HepG2 (cell line): ENCODE data around the gene MGAT5. TPM values are rescaled to one million over a fixed set of nuclear protein-coding genes. Genes with fewer than 3 reads are reported as not detected.

Source experiments
- ATAC-seq: fragments of 200-7000 bp; cut with Tn5 transposase; 3 replicates; pipeline ENCODE4 v1.9.1; 2020; ENCODE audit warnings: mild to moderate bottlenecking, moderate library complexity
- BruUV-seq: library from RNA; stranded (reverse); fragments of 400-500 nt; replicated peaks from 2 replicates; lab custom pipeline; 2021; lab: Mats Ljungman, UMichigan
- CTCF ChIA-PET: fragments of 300-600 bp; formaldehyde crosslinking; extraction: SDS; loops from one replicate; lab custom pipeline; 2021; ENCODE audit warnings: low total read pairs, inconsistent platforms, low intra/inter-chr PET ratio; lab: Yijun Ruan, JAX
- POLR2A ChIA-PET: fragments of 350-600 bp; sonication (Branson Sonifier 250); formaldehyde crosslinking; loops from one replicate; lab custom pipeline; 2020; ENCODE audit warnings: antibody characterized with exemption, inconsistent platforms; lab: Yijun Ruan, JAX
- DNase-seq: peaks from one replicate; pipeline ENCODE4 v3.0.0-alpha.2; 2015; ENCODE audit warnings: low spot score
- FAIRE-seq: peaks from 3 replicates; lab custom pipeline; 2011; peaks lifted over from hg19 to GRCh38; lab: Jason Lieb, UNC
- H2AFZ ChIP-seq: one replicate; pipeline ENCODE4 v1.6.1; 2011; ENCODE audit warnings: low read length, inconsistent platforms
- H3K27ac ChIP-seq: fragments of 300-600 bp; 3 replicates; pipeline ENCODE4 v1.8.0; 2011; ENCODE audit warnings: mixed run types, mild to moderate bottlenecking, mixed read lengths, low read length, inconsistent platforms; ENCODE audit not compliant: insufficient read depth; ENCODE audit errors: extremely low read length
- H3K27me3 ChIP-seq, 2 experiments: fragments of 200-600 bp in 1 of 2; 2 replicates in 1 of 2; 3 replicates in 1 of 2; pipeline versions ENCODE4 v1.6.0 to v1.8.0; 2011; ENCODE audit warnings: low read length in 2 of 2, mild to moderate bottlenecking in 2 of 2, moderate library complexity in 2 of 2, inconsistent platforms in 1 of 2; ENCODE audit not compliant: insufficient read depth in 2 of 2, control insufficient read depth in 1 of 2
- H3K36me3 ChIP-seq, 2 experiments: fragments of 200-600 bp in 1 of 2; replicated peaks in 1 of 2; 2 replicates in 1 of 2; 3 replicates in 1 of 2; pipeline versions ENCODE4 v1.5.1 to v1.8.0; 2011; ENCODE audit warnings: low read length in 2 of 2, inconsistent platforms in 1 of 2; ENCODE audit not compliant: insufficient read depth in 2 of 2, control insufficient read depth in 1 of 2
- H3K4me1 ChIP-seq: 2 replicates; pipeline ENCODE4 v1.5.1; 2012; ENCODE audit warnings: low read length, inconsistent platforms; ENCODE audit not compliant: insufficient read depth
- H3K4me2 ChIP-seq: 2 replicates; pipeline ENCODE4 v1.6.0; 2011; ENCODE audit warnings: low read depth, low read length, inconsistent platforms
- H3K4me3 ChIP-seq, 3 experiments: fragments of 200-600 bp in 1 of 3; sonication (generic), shearing (Covaris generic) in 1 of 3; replicated peaks in 1 of 3; 2 replicates each; pipeline ENCODE4 v1.5.1; 2011 to 2016; ENCODE audit warnings: low read length in 3 of 3, inconsistent platforms in 2 of 3, low read depth in 2 of 3, mild to moderate bottlenecking in 2 of 3, control low read depth in 1 of 3, mixed read lengths in 1 of 3; ENCODE audit not compliant: insufficient read depth in 1 of 3
- H3K79me2 ChIP-seq: one replicate; pipeline ENCODE4 v1.6.1; 2011; ENCODE audit warnings: low read length, inconsistent platforms; ENCODE audit not compliant: insufficient read depth
- H3K9ac ChIP-seq: 2 replicates; pipeline ENCODE4 v1.6.0; 2011; ENCODE audit warnings: mild to moderate bottlenecking, low read depth, low read length, inconsistent platforms; ENCODE audit not compliant: insufficient read depth
- H3K9me3 ChIP-seq: 2 replicates; pipeline ENCODE4 v1.5.1; 2012; ENCODE audit warnings: mild to moderate bottlenecking, low read length
- H4K20me1 ChIP-seq: 2 replicates; pipeline ENCODE4 v1.6.0; 2011; ENCODE audit warnings: inconsistent platforms, mild to moderate bottlenecking, low read length, moderate library complexity; ENCODE audit not compliant: insufficient read depth
- CENPBD1 ChIP-seq: sonication (generic); formaldehyde crosslinking; IDR thresholded peaks from 2 replicates; pipeline ENCODE4 v1.8.0; 2022; ENCODE audit warnings: missing genetic modification reagents, low read depth, mild to moderate bottlenecking, borderline replicate concordance
- DPF2 ChIP-seq: sonication (generic); formaldehyde crosslinking; IDR thresholded peaks from 2 replicates; pipeline ENCODE4 v1.4.0; 2020; ENCODE audit warnings: mild to moderate bottlenecking, low read depth, missing genetic modification reagents, borderline replicate concordance
- HDAC1 ChIP-seq: sonication (generic); formaldehyde crosslinking; IDR thresholded peaks from 2 replicates; pipeline ENCODE4 v1.5.1; 2020; ENCODE audit warnings: mild to moderate bottlenecking, missing genetic modification reagents
- HDAC6 ChIP-seq: fragments of 200-600 bp; sonication (generic); IDR thresholded peaks from 2 replicates; pipeline ENCODE4 v1.7.0; 2017; ENCODE audit warnings: mild to moderate bottlenecking, antibody characterized with exemption, low read length, low read depth
- KMT2A ChIP-seq: sonication (generic); formaldehyde crosslinking; IDR thresholded peaks from 2 replicates; pipeline ENCODE4 v1.4.0; 2020; ENCODE audit warnings: missing genetic modification reagents
- LCORL ChIP-seq, 2 experiments: fragments of 450-650 bp in 1 of 2; sonication (generic) in 1 of 2; formaldehyde crosslinking in 1 of 2; IDR thresholded peaks; 2 replicates each; pipeline versions ENCODE4 v1.5.0 to v1.6.1; 2017 to 2020; ENCODE audit warnings: antibody characterized with exemption in 1 of 2, missing genetic modification reagents in 1 of 2
- NRL ChIP-seq: sonication (generic); formaldehyde crosslinking; IDR thresholded peaks from 2 replicates; pipeline ENCODE4 v1.5.0; 2020; ENCODE audit warnings: missing genetic modification reagents, mild to moderate bottlenecking, moderate library complexity, borderline replicate concordance
- PRDM10 ChIP-seq: sonication (generic); formaldehyde crosslinking; IDR thresholded peaks from 2 replicates; pipeline ENCODE4 v1.4.0; 2020; ENCODE audit warnings: low read depth, missing genetic modification reagents
- PRPF4 ChIP-seq: fragments of 200-400 bp; formaldehyde crosslinking; IDR thresholded peaks from 2 replicates; pipeline ENCODE4 v1.6.1; 2016; ENCODE audit warnings: low read length, low read depth; ENCODE audit not compliant: poor library complexity, severe bottlenecking
- SUZ12 ChIP-seq: fragments of 150-350 bp; IDR thresholded peaks from 2 replicates; pipeline ENCODE4 v1.6.1; 2014; ENCODE audit warnings: low read depth, low read length
- ZFP36L1 ChIP-seq: sonication (generic); formaldehyde crosslinking; IDR thresholded peaks from 2 replicates; pipeline ENCODE4 v1.8.0; 2022; ENCODE audit warnings: mild to moderate bottlenecking, missing genetic modification reagents, moderate library complexity
- ZNF234 ChIP-seq: sonication (generic); formaldehyde crosslinking; conservative IDR thresholded peaks from 2 replicates; pipeline ENCODE4 v1.5.1; 2020; ENCODE audit warnings: mild to moderate bottlenecking, missing genetic modification reagents
- ZNF264 ChIP-seq: sonication (generic); formaldehyde crosslinking; IDR thresholded peaks from 2 replicates; pipeline ENCODE4 v1.4.0; 2020; ENCODE audit warnings: missing genetic modification reagents
- ZNF574 ChIP-seq: sonication (generic); formaldehyde crosslinking; IDR thresholded peaks from 2 replicates; pipeline ENCODE4 v1.4.0; 2020; ENCODE audit warnings: missing genetic modification reagents
- ZNF672 ChIP-seq: sonication (generic); formaldehyde crosslinking; IDR thresholded peaks from 2 replicates; pipeline ENCODE4 v1.8.1; 2022; ENCODE audit warnings: missing genetic modification reagents
- ZNF850 ChIP-seq: sonication (generic); formaldehyde crosslinking; conservative IDR thresholded peaks from 2 replicates; pipeline ENCODE4 v1.9.0; 2021; ENCODE audit warnings: mild to moderate bottlenecking, missing genetic modification reagents
- WGBS: methylation state at CpG from one replicate; pipeline ENCODE4 v1.1.6; 2017; ENCODE audit warnings: low lambda C conversion rate; 5-methylcytosine and 5-hydroxymethylcytosine counted together
- in situ Hi-C: cut with HindIII; loops from 2 replicates; pipeline ENCODE4 v1.10.0; 2017; ENCODE audit warnings: low pct_unique_long_range_greater_than_20kb; ENCODE audit not compliant: extremely low pct_ligation_motif_present
- intact Hi-C: fragments of 100-400 bp; cut with micrococcal nuclease; formaldehyde crosslinking; loops from one replicate; pipeline ENCODE4 v1.10.0; 2022; ENCODE audit not compliant: unreplicated experiment
- polyA plus RNA-seq, 8 experiments: library from polyadenylated mRNA; depleted of rRNA in 3 of 8; stranded (reverse) in 7 of 8; unstranded in 1 of 8; fragments of >200 nt; fragmentation: Illumina TruSeq in 4 of 8; extraction: Trizol in 4 of 8; gene quantifications; 2 replicates each; pipeline versions ENCODE4 v1.2.1 to v1.2.3, GENCODE V29; 2011 to 2016; ENCODE audit warnings: low read depth in 4 of 8, missing spikeins in 1 of 8, mixed read lengths in 1 of 8; ENCODE audit not compliant: insufficient read depth in 1 of 8
- total RNA-seq, 5 experiments: library from RNA; depleted of rRNA; stranded (reverse); fragments of >200 nt; fragmentation: Illumina TruSeq; extraction: Trizol; gene quantifications; 2 replicates each; pipeline ENCODE4 v1.2.3, GENCODE V29; 2016; ENCODE audit warnings: low read depth in 1 of 5
- TF ChIP-seq, protein P1 (sequence below): IDR thresholded peaks from 2 replicates; pipeline ENCODE4 v1.6.1; 2016; ENCODE audit warnings: missing biosample characterization, missing genetic modification reagents, low read depth

The MGAT5 gene
- total and polyA plus RNA-seq, 2 of the 13 experiments (the other 11 are each of a cell fraction or from before 2014, with no cell fraction given): 33.1 to 60.2 TPM

GRCh38 chr2:134468164-134468563 is 214.3 kb downstream of the MGAT5 start:
- FAIRE-seq: no peak
- H4K20me1 ChIP-seq: no peaks in the 10 kb centered on the region
- no peak for TF ChIP-seq CENPBD1 (CRISPR knock-in tag)
- no peak for TF ChIP-seq PRDM10 (CRISPR knock-in tag)
- TF ChIP-seq HDAC1 (CRISPR knock-in tag): no peak
- no peak for TF ChIP-seq ZNF672 (CRISPR knock-in tag)
- TF ChIP-seq NRL (CRISPR knock-in tag): no peak
- TF ChIP-seq ZNF234 (CRISPR knock-in tag): no peak
- no peak for TF ChIP-seq SUZ12
- TF ChIP-seq PRPF4: no peak
- no peak for TF ChIP-seq KMT2A
- no peak for TF ChIP-seq ZNF264 (CRISPR knock-in tag)
- no peak for TF ChIP-seq ZFP36L1 (CRISPR knock-in tag)
- TF ChIP-seq ZNF574 (CRISPR knock-in tag): no peak
- TF ChIP-seq, protein P1, sequence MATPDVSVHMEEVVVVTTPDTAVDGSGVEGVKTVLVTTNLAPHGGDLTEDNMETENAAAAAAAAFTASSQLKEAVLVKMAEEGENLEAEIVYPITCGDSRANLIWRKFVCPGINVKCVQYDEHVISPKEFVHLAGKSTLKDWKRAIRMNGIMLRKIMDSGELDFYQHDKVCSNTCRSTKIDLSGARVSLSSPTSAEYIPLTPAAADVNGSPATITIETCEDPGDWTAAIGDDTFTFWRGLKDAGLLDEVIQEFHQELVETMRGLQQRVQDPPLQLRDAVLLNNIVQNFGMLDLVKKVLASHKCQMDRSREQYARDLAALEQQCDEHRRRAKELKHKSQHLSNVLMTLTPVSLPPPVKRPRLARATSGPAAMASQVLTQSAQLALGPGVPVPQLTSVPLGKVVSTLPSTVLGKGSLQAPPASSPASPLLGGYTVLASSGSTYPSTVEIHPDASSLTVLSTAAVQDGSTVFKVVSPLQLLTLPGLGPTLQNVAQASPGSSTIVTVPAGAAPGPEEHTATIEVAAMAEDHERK (CRISPR knock-in tag): no peak
- no peak for TF ChIP-seq DPF2 (CRISPR knock-in tag)
- TF ChIP-seq HDAC6: no peak
- no peak for TF ChIP-seq LCORL (IDR thresholded peaks at IDR 0.05)
- TF ChIP-seq LCORL (CRISPR knock-in tag; IDR thresholded peaks at IDR 0.05): no peak
- no peak for TF ChIP-seq ZNF850 (CRISPR knock-in tag)

More at GRCh38 chr2:134468164-134468563, 214.3 kb downstream of the MGAT5 start:
- DNase-seq (no peak), ATAC-seq (no peak)
- CTCF ChIA-PET: no interaction called here
- H2AFZ ChIP-seq: no peak overlapping the region
- intact Hi-C loops (loop anchor here (10.0 kb wide), 1 partner anchor 237 kb away; no protein-coding TSS in a partner anchor), in situ Hi-C loops (no loop called here)
- H3K79me2 ChIP-seq: no peaks in the 10 kb centered on the region
- H3K4me2 ChIP-seq: no peak overlapping the region
- no peaks in the 10 kb centered on the region for H3K4me1 ChIP-seq
- H3K27me3 ChIP-seq: peaks cover 2 to 22% of the 10 kb centered on the region in 2 experiments; a peak in 4 of 5 replicates
- no peaks in the 10 kb centered on the region; the same call in 1 of the 2 replicates for H3K9me3 ChIP-seq
- H3K9ac ChIP-seq: no peak overlapping the region
- H3K27ac ChIP-seq: no peak overlapping the region
- POLR2A ChIA-PET: no interaction called here
- no peak overlapping the region for H3K4me3 ChIP-seq
- no peaks in the 10 kb centered on the region for H3K36me3 ChIP-seq
- WGBS: 8% methylated on average over 1 of the region's 2 CpGs
- no TSS peak for BruUV-seq
